B cell (primary cell): ENCODE measurements around the gene TMC3. TPM values are rescaled to one million over a fixed set of nuclear protein-coding genes. Genes with fewer than 3 reads are reported as not detected.

ENCODE experiments used
- ATAC-seq: fragments of 200-7000 bp; cut with Tn5 transposase; one replicate; pipeline ENCODE4 v1.10.0; 2021; ENCODE audit warnings: low read depth, mild to moderate bottlenecking, moderate number of reproducible peaks, moderate library complexity
- CTCF ChIA-PET: fragments of 350-600 bp; sonication (Branson Sonifier 250); formaldehyde crosslinking; loops from one replicate; lab custom pipeline; 2021; ENCODE audit warnings: antibody characterized with exemption, inconsistent platforms; lab: Charles Lee
- POLR2A ChIA-PET: fragments of 350-600 bp; sonication (Branson Sonifier 250); formaldehyde crosslinking; loops from one replicate; lab custom pipeline; 2021; ENCODE audit warnings: antibody characterized with exemption; lab: Charles Lee
- DNase-seq: peaks from one replicate; pipeline ENCODE4 v3.0.0; 2013
- H2AFZ ChIP-seq: 2 replicates; pipeline ENCODE4 v1.6.1; 2012; ENCODE audit warnings: mild to moderate bottlenecking, low read depth, low read length; ENCODE audit not compliant: insufficient read depth, poor library complexity, severe bottlenecking
- H3K27ac ChIP-seq, 2 donors: 1 replicate in 1 of 2; 2 replicates in 1 of 2; pipeline ENCODE4 v1.5.1; 2012 to 2013; ENCODE audit warnings: low read length in 2 of 2, mild to moderate bottlenecking in 2 of 2, moderate library complexity in 1 of 2
- H3K27me3 ChIP-seq, 4 experiments: fragments of 200-600 bp in 1 of 4; sonication (generic) in 1 of 4; replicated peaks in 1 of 4; 1 replicate in 2 of 4; 2 replicates in 2 of 4; pipeline versions ENCODE4 v1.6.1 to v1.7.0; 2013 to 2016; ENCODE audit warnings: low read length in 3 of 4, mild to moderate bottlenecking in 2 of 4, mixed read lengths in 1 of 4, moderate library complexity in 1 of 4; ENCODE audit not compliant: insufficient read depth in 4 of 4, control insufficient read depth in 3 of 4; ENCODE audit errors: control extremely low read depth in 1 of 4
- H3K36me3 ChIP-seq, 2 experiments: replicated peaks in 1 of 2; 1 replicate in 1 of 2; 2 replicates in 1 of 2; pipeline versions ENCODE4 v1.6.1 to v1.7.1; 2013; ENCODE audit warnings: low read length in 1 of 2; ENCODE audit not compliant: insufficient read depth in 2 of 2, control insufficient read depth in 1 of 2; ENCODE audit errors: control extremely low read depth in 1 of 2, extremely low read depth in 1 of 2
- H3K4me1 ChIP-seq, 2 donors: fragments of 200-600 bp in 1 of 2; sonication (generic) in 1 of 2; 1 replicate in 1 of 2; 2 replicates in 1 of 2; pipeline versions ENCODE4 v1.5.1 to v1.6.1; 2013 to 2017; ENCODE audit warnings: low read length in 2 of 2; ENCODE audit not compliant: control insufficient read depth in 2 of 2, insufficient read depth in 2 of 2
- H3K4me2 ChIP-seq: replicated peaks from 2 replicates; pipeline ENCODE3; 2012; ENCODE audit warnings: mild to moderate bottlenecking, low read depth, low read length; ENCODE audit not compliant: poor library complexity, severe bottlenecking
- H3K4me3 ChIP-seq, 5 experiments: fragments of 200-600 bp in 1 of 5; sonication (generic) in 1 of 5; 1 replicate in 3 of 5; 2 replicates in 2 of 5; pipeline versions ENCODE4 v1.5.1 to v1.7.0; 2011 to 2016; ENCODE audit warnings: low read length in 4 of 5, mild to moderate bottlenecking in 4 of 5, low read depth in 2 of 5, control low read depth in 1 of 5, moderate library complexity in 1 of 5; ENCODE audit not compliant: insufficient read depth in 1 of 5; ENCODE audit errors: control extremely low read depth in 1 of 5, extremely low read depth in 1 of 5
- H3K79me2 ChIP-seq: fragments of 200-600 bp; sonication (generic); one replicate; pipeline ENCODE4 v1.6.0; 2016; ENCODE audit warnings: low read length; ENCODE audit not compliant: control insufficient read depth, insufficient read depth
- H3K9ac ChIP-seq: fragments of 200-600 bp; sonication (generic); 2 replicates; pipeline ENCODE4 v1.6.1; 2017; ENCODE audit warnings: mild to moderate bottlenecking, low read length, moderate library complexity
- H3K9me3 ChIP-seq, 3 donors: one replicate each; pipeline versions ENCODE4 v1.6.1 to v1.7.1; 2013; ENCODE audit warnings: low read length in 2 of 3; ENCODE audit not compliant: control insufficient read depth in 2 of 3, insufficient read depth in 1 of 3; ENCODE audit errors: control extremely low read depth in 1 of 3
- H4K20me1 ChIP-seq: 2 replicates; pipeline ENCODE4 v1.6.0; 2012; ENCODE audit warnings: mild to moderate bottlenecking, low read length; ENCODE audit not compliant: insufficient read depth, control insufficient read depth, poor library complexity, severe bottlenecking
- H3K27ac Mint-ChIP-seq: one replicate; pipeline ENCODE4 v1.8.0; 2021; ENCODE audit warnings: mixed read lengths
- H3K27me3 Mint-ChIP-seq: one replicate; pipeline ENCODE4 v1.8.0; 2021; ENCODE audit warnings: mixed read lengths
- H3K4me1 Mint-ChIP-seq: one replicate; pipeline ENCODE4 v1.8.0; 2021; ENCODE audit warnings: mixed read lengths
- H3K4me3 Mint-ChIP-seq: one replicate; pipeline ENCODE4 v1.8.0; 2021; ENCODE audit warnings: mixed read lengths
- H3K9me3 Mint-ChIP-seq: one replicate; pipeline ENCODE4 v1.8.0; 2022; ENCODE audit warnings: mixed read lengths; ENCODE audit not compliant: insufficient read depth
- EZH2 ChIP-seq: IDR thresholded peaks from 2 replicates; pipeline ENCODE4 v1.6.1; 2012; ENCODE audit warnings: borderline replicate concordance, low read depth, mild to moderate bottlenecking, moderate library complexity, low read length; ENCODE audit not compliant: insufficient read depth, poor library complexity, severe bottlenecking
- WGBS: methylation state at CpG from one replicate; pipeline ENCODE4 v1.1.5; 2013; ENCODE audit warnings: missing lambda C conversion rate; ENCODE audit not compliant: insufficient coverage; 5-methylcytosine and 5-hydroxymethylcytosine counted together
- intact Hi-C: fragments of 100-400 bp; cut with micrococcal nuclease; formaldehyde crosslinking; loops from one replicate; pipeline ENCODE4 v1.10.0; 2022
- polyA plus RNA-seq: library from polyadenylated mRNA; depleted of rRNA; stranded (reverse); fragments of >200 nt; gene quantifications from 2 replicates; pipeline ENCODE4 v1.2.3, GENCODE V29; 2012
- total RNA-seq, 2 donors: library from RNA; stranded (reverse); fragments of 120-200 nt in 1 of 2; gene quantifications; 1 replicate in 1 of 2; 2 replicates in 1 of 2; pipeline versions ENCODE4 v1.2.3 to v1.2.4, GENCODE V29; 2013 to 2022
- TF ChIP-seq, protein P1 (sequence below): fragments of 200-600 bp; IDR thresholded peaks from one replicate; pipeline ENCODE4 v1.8.0; 2022; ENCODE audit warnings: antibody characterized with exemption, mild to moderate bottlenecking

TMC3 gene
- total and polyA plus RNA-seq, 2 donors (not counting 1 experiment from before 2014, with no cell fraction given) = not detected

GRCh38 chr15:81308260-81308659 is 65.8 kb downstream of the TMC3 start:
- Mint-ChIP-seq H3K27ac (peak overlapping the region; percentile 60), H3K9me3 (no peaks in the 10 kb centered on the region), H3K27me3 (no peaks in the 10 kb centered on the region), H3K4me1 (peaks cover 82% of the 10 kb centered on the region), H3K4me3 (no peak overlapping the region)
- DNase-seq (no peak), ATAC-seq (no peak)
- Histone ChIP-seq H3K27me3 (no peaks in the 10 kb centered on the region), H3K9me3 (no peaks in the 10 kb centered on the region), H3K9ac (no peak overlapping the region), H3K4me1 (peaks cover 66 to 67% of the 10 kb centered on the region in 2 donors), H4K20me1 (peaks cover 74% of the 10 kb centered on the region), H3K79me2 (peaks cover 44% of the 10 kb centered on the region), H3K4me3 (no peak overlapping the region), H3K27ac (no peak overlapping the region), H2AFZ (no peak overlapping the region), H3K36me3 (peaks cover 6 to 82% of the 10 kb centered on the region in 2 experiments), H3K4me2 (no peak overlapping the region)
- ChIA-PET POLR2A (interaction anchor here (1.4 to 5.0 kb wide), 3 partner anchors 7 to 21 kb away, joined by 3 to 63 read pairs (median 59); no protein-coding TSS in a partner anchor), CTCF (interaction anchor here (0.6 to 5.5 kb wide), 8 partner anchors 7 to 611 kb away, joined by 3 to 65 read pairs (median 9); no protein-coding TSS in a partner anchor)
- intact Hi-C loops = no loop called here
- WGBS = 94% methylated on average over 2 of the region's 2 CpGs
- TF ChIP-seq EZH2 = no peak
- TF ChIP-seq, protein P1, sequence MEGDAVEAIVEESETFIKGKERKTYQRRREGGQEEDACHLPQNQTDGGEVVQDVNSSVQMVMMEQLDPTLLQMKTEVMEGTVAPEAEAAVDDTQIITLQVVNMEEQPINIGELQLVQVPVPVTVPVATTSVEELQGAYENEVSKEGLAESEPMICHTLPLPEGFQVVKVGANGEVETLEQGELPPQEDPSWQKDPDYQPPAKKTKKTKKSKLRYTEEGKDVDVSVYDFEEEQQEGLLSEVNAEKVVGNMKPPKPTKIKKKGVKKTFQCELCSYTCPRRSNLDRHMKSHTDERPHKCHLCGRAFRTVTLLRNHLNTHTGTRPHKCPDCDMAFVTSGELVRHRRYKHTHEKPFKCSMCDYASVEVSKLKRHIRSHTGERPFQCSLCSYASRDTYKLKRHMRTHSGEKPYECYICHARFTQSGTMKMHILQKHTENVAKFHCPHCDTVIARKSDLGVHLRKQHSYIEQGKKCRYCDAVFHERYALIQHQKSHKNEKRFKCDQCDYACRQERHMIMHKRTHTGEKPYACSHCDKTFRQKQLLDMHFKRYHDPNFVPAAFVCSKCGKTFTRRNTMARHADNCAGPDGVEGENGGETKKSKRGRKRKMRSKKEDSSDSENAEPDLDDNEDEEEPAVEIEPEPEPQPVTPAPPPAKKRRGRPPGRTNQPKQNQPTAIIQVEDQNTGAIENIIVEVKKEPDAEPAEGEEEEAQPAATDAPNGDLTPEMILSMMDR = no peak

DNA sequence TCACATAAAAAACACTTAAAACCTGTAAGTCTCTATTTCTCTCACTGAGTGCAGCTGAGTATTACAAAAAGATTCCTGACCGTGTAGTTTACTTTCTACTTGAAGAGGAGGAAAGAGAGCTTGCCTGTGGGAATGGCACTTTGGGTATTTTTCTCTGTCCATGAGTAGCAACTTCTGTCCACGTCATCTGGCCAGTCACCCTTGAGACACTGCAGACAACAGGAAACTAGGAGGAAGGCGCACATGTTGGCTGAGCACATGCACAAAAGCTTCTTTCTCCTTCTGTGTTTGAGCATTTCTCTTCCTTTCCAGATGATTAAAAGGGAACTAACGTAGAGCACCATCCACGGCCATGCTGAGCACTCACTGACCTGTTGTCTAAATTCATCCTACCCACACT is 69.8 kb downstream of the TMC3 start:
- no peaks in the 10 kb centered on the region for H3K27me3 Mint-ChIP-seq
- whole genome bisulfite sequencing = 0% methylated on average over 1 of the region's 5 CpGs
- H3K4me1 Mint-ChIP-seq = peaks cover 83% of the 10 kb centered on the region
- intact Hi-C loops = no loop called here
- Histone ChIP-seq H3K79me2 (peaks cover 83% of the 10 kb centered on the region), H3K4me2 (peak overlapping the region; percentile 93), H3K27ac (peak overlapping the region; percentile 95 to 98), H2AFZ (no peak overlapping the region), H3K9ac (peak overlapping the region; percentile 95), H3K9me3 (no peaks in the 10 kb centered on the region), H3K4me1 (peaks cover 75 to 84% of the 10 kb centered on the region in 2 donors), H4K20me1 (peaks cover 88% of the 10 kb centered on the region), H3K27me3 (no peaks in the 10 kb centered on the region), H3K36me3 (peaks cover 14 to 100% of the 10 kb centered on the region in 2 experiments), H3K4me3 (peak overlapping the region in 1 of 5 experiments; percentile 12)
- H3K4me3 Mint-ChIP-seq = peak overlapping the region; percentile 100
- POLR2A ChIA-PET = interaction anchor here (6.5 kb wide), 1 partner anchor 12 kb away, joined by 60 read pairs; no protein-coding TSS in a partner anchor
- CTCF ChIA-PET = interaction anchor here (0.9 to 6.2 kb wide), 11 partner anchors 8 to 95 kb away, joined by 3 to 46 read pairs (median 4); no protein-coding TSS in a partner anchor
- DNase-seq (peak; percentile 44), ATAC-seq (peak; percentile 13)
- H3K27ac Mint-ChIP-seq = peak overlapping the region; percentile 98
- TF ChIP-seq, protein P1 = no peak
- TF ChIP-seq EZH2 = no peak
- H3K9me3 Mint-ChIP-seq = no peaks in the 10 kb centered on the region
